GM18951 (cell line): ENCODE data around the gene CDYL2.
"Not testable (repeated sequence)": the region's sequence is repeated elsewhere in the genome, so short reads cannot be mapped to it uniquely, and the experiment has no call there.

Experiments used
- POLR2A ChIP-seq: IDR thresholded peaks from 4 replicates; pipeline ENCODE4 v1.6.1; 2011; ENCODE audit warnings: mild to moderate bottlenecking; ENCODE audit not compliant: insufficient read length, insufficient read depth; ENCODE audit errors: extremely low read depth
- in situ Hi-C: fragments of 300-500 bp; cut with MboI; formaldehyde crosslinking; loops from one replicate; pipeline ENCODE4 v1.12.0; 2022; ENCODE audit warnings: low sequenced_read_pairs, mixed read lengths, inconsistent platforms; ENCODE audit not compliant: unreplicated experiment

Gene CDYL2

GRCh38 chr16:80751167-80751566 is 53.2 kb downstream of the CDYL2 start:
- in situ Hi-C loops: no loop called here
- no peak for TF ChIP-seq POLR2A

- TF ChIP-seq POLR2A: no peak
- in situ Hi-C loops: no loop called here
These were observed 58.2 kb downstream of the CDYL2 start for GRCh38 chr16:80746231-80746630.

GRCh38 chr16:80744856-80745255 is 59.5 kb downstream of the CDYL2 start:
- in situ Hi-C loops: no loop called here
- no peak for TF ChIP-seq POLR2A

GRCh38 chr16:80743772-80744171 is 60.6 kb downstream of the CDYL2 start:
- no peak for TF ChIP-seq POLR2A
- in situ Hi-C loops: no loop called here

GRCh38 chr16:80743273-80743672 is 61.1 kb downstream of the CDYL2 start:
- in situ Hi-C loops: no loop called here

GRCh38 chr16:80742331-80742730 is 62.1 kb downstream of the CDYL2 start:
- no peak for TF ChIP-seq POLR2A
- in situ Hi-C loops: no loop called here

More at GRCh38 chr16:80743273-80743672, 61.1 kb downstream of the CDYL2 start:
- TF ChIP-seq POLR2A: no peak

GRCh38 chr16:80741724-80742123 is 62.7 kb downstream of the CDYL2 start:
- in situ Hi-C loops: no loop called here

GRCh38 chr16:80739523-80739922 is 64.9 kb downstream of the CDYL2 start:
- TF ChIP-seq POLR2A: no peak
- in situ Hi-C loops: no loop called here

More at GRCh38 chr16:80741724-80742123, 62.7 kb downstream of the CDYL2 start:
- no peak for TF ChIP-seq POLR2A

GRCh38 chr16:80738521-80738920 is 65.9 kb downstream of the CDYL2 start:
- in situ Hi-C loops: no loop called here
- TF ChIP-seq POLR2A: no peak

GRCh38 chr16:80735846-80736245 is 68.6 kb downstream of the CDYL2 start:
- in situ Hi-C loops: no loop called here
- TF ChIP-seq POLR2A: no peak

- TF ChIP-seq POLR2A: no peak
- in situ Hi-C loops: no loop called here
These were observed 71.0 kb downstream of the CDYL2 start for GRCh38 chr16:80733407-80733806.

GRCh38 chr16:80731915-80732314 is 72.5 kb downstream of the CDYL2 start:
- no peak for TF ChIP-seq POLR2A
- in situ Hi-C loops: no loop called here

GRCh38 chr16:80727066-80727763 is 77.2 kb downstream of the CDYL2 start:
- in situ Hi-C loops: not testable (repeated sequence)

GRCh38 chr16:80725566-80726162 is 78.7 kb downstream of the CDYL2 start:
- no peak for TF ChIP-seq POLR2A
- in situ Hi-C loops: no loop called here
